ENCODE data around the gene C1QTNF9B.
A peak's percentile ranks its signal among the peaks of the same experiment; 100 is the strongest.
"Not testable (repeated sequence)": the region's sequence is repeated elsewhere in the genome, so short reads cannot be mapped to it uniquely, and the experiment has no call there.

The C1QTNF9B gene

DNA sequence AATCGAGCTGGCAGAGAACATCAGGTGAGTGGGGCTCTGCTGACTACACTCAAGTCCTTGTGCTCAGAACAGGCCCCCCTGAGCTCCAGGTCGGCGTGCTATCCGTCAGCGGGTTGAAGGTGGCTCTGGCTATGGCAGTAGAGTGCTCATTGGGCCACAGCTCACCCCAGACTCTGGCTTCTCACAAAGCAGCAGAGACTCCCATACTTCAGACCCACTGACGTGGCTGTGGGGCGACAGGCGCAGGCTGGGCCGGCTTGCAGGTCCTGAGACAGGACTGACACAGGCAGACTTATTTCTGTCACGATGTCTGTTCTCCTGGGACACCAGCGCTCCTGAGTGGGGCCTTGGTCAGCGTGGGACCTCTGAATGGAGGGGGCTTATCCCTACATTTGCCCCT, 2.6 kb downstream of the C1QTNF9B start:
- DNase-seq (ENCODE audit: low read depth) = not testable (repeated sequence)

DNA sequence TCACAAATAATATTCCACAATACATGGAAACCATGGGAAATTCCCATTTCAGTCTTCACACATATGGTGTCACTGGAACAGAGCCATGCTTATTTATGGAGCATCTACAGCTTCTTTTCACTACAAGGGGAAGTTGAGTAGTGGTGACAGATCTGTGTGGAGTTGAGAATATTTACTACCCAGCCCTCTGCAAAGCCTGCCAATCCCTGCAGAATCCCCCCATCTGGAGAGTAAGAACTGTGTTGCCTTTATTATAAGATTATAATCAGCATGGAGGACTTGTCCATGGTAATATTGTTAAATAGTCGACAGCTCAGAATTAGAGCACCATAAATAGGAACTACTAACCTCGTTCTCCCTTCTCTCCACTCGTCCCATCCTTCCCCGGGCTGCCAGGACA, 3.5 kb downstream of the C1QTNF9B start:
- DNase-seq (ENCODE audit: low read depth) = not testable (repeated sequence)

DNA sequence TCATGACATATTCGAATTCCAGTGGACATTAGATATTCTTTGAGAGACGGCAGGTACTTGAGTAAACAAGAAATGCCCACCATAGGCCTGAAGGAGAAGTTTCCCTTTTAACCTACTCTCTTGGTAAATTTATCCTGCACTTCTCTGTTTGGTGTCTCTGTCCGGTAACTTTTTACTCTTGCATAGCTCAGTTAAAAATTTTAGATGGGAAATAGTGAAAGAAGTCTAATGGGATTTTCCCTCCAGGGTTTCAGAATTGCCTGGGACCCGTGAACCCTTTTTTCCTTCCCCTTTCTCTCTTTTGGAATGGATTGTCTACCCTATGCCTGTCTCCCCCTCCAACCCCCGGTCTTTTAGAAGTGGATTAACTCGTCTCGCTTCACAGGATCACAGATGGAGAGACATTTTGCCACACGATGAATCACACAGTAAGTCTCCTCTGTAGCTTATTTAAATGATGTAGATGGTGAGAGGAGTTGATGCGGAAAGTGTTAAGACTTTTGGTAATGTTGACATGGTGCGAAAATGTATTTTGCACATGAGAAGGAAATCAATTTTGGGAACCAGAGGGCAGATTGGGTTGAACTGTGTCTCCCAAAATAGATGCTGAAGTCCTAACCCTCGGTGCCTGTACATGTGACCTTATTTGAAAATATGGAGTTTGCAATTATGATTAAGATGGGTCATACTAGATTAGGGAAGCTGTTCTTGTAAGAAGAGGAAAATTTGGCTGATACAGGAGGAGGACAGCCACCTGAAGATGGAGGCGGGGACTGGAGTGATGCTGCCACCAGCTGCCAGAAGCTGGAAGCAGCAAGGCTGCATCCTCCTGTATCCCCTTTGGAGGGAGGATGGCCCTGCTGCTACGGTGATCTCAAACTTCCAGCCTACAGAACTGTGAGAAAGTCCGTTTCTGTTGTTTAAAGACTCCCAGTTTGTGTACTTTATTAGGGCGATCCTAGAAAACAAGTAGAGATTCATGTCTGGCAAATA, 7.4 kb downstream of the C1QTNF9B start:
- no peak for DNase-seq (ENCODE audit: low read depth)

DNA sequence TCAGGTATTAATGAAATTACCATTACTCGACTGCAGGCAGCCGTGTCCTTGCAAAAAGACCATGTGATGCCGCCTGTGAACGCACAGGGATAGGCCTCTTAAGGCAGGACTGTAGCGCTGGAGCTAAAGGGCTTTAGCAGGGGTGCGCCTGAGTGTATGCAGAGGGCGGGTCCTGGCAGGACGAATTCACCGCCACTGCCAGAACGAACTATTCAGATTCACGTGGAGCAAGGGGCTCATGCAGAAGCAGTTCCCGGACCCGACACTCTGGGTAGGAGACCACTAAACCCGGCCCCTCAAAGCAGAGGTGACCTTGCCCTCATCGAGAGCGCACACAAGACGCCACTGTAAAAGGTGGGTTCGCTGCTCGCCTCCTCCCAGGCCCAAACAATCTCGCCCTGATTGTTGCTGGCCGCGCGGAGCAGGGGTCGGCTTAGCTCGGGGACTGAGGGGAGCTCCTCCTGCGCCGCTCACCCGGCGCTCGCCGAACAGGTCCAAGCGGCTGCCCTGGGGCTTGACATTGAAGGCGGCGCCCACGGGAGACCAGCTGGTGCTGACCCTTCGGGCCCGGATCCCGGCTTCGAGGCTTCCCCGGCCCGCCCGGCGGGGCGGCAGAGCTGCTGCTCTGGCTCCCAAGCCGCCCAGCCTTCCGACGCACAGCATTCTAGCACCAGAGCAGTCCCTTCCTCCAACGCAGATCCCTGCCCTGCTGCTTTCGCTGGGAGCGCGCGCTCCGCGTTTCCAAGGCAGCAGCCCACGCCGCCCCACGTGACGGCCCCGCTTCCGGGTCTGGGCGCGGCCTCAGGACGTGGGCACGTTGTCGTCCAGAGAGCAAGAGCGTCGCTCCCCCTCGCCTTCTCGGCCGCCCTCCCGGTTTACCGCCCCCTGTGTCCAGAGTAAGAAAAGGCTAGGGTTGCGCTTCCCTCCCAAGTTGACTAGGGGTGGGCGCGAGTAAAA, 8.4 kb downstream of the C1QTNF9B start, which contains the start of gene MIPEP:
Gene MIPEP, minus strand, starts transcription at position 743 of the 957 bp plus-strand sequence. Its CDS starts 80 bp downstream, at position 663.
- peak; percentile 89 for DNase-seq (ENCODE audit: low read depth)

DNA sequence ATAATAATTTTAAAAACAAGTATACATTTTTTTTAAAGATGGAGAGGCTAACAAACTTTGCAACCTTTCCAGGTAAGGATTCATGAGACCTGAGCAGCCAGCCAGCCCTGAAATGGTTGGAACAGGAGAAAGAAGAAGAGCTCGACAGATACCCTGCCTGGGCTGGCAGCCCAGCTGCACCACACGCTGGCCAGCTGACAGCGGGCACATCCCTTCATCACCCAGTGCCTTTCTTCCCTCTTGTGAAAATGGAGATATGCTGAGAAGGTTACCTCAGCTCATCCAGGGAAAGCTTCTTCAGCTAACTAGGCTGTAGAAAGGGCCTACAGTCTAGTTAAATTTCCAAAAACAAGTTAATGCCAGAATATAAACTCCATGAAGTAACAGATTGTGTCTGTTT, 12.9 kb downstream of the C1QTNF9B start:
- DNase-seq (ENCODE audit: low read depth) = not testable (repeated sequence)

DNA sequence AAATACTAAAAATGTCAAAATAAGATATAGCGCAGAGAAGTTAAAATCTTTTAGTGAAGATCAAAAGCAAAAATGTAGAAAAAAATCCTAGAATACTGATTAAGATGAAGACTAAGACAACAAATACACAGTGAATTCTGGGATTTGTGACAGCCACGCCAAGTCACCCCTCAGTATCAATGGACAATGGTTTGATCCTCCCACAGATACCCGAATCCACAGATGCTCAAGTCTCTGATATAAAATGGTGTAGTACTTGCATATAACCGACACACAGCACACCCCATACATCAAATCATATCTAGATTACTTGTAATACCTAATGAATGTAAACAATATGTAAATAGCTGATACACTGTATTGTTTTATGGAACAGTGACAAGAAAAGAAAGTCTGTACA, 14.0 kb downstream of the C1QTNF9B start:
- DNase-seq (ENCODE audit: low read depth) = no peak

DNA sequence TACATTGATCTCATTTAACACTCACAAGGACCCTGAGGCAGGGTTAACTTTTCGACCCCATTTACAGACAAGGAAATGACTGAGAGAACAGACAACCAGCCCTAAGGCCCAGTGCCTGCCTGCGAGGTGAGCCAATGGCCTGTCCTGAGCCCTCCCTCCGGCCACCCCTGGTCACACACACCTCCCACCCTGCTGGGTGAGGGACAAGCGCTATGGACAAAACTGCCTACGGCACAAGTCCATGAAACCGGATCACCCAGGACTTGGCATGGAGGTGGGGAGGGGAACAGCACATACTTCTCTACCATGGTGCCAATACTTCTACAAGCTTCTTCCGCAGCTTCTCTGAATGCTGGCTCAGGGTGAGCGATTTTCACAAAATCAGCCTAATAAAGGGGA, 15.9 kb downstream of the C1QTNF9B start:
- not testable (repeated sequence) for DNase-seq (ENCODE audit: low read depth)

DNA sequence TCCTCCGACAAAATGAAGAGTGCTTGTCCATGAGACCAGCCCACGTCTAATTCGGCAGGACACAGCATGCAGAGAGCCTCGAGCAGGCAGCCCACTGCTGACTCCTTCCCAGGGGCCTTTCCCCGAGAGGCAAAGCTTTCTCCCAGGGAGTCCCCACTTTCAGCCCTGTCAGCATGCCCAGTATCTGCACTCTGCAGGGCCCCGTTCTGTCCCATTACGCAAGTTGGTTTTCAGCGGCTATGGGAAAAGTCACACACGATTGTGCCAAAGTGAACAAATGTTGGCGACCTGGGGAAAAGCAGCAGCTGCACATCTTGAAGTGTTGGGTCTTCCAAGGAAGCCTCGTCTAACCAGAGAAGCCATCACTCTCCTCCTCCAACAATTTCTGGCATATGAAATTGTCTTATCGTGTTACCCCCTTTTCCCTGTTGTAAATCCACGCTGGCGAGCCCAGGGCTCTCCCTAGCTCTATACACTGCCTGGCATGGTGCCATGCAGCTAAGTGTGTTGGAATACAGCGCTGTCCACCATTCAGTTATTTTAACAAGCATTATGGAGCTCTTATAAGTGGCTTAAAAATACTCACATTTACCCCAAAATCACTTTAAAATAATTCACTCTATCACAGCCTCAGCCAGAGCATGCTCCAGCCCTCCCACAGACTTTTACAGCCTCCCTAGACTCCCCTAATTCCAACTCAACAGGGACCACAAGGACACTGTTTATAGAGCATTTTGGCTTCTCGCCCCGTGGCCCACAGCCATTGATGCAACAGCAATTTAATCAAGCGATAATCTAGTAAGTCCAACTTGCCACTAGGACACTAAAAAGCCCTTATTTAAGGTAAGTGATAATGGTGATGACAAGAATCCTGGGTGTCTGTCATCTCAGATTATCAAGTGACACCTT, 16.6 kb downstream of the C1QTNF9B start:
- not testable (repeated sequence) for DNase-seq (ENCODE audit: low read depth)

DNA sequence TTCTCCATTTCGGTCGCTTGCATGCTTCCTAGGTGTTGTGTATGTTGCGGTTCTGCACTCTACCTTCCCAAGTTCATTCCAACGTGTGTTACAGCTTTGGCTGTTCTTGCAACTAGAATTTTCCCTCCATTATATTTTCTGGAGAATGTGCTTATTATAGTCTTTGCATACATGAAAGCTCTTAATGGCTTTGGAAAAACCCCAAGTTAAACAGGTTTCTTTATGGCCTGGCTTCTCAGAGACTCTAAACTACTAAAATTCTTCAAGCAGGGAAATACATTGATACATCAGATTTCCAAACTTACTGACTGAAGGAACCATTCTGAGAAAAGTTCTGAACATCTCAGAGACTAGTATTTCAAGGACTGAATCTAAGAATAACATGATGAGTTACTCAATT, 20.0 kb downstream of the C1QTNF9B start:
- no peak for DNase-seq (ENCODE audit: low read depth)

DNA sequence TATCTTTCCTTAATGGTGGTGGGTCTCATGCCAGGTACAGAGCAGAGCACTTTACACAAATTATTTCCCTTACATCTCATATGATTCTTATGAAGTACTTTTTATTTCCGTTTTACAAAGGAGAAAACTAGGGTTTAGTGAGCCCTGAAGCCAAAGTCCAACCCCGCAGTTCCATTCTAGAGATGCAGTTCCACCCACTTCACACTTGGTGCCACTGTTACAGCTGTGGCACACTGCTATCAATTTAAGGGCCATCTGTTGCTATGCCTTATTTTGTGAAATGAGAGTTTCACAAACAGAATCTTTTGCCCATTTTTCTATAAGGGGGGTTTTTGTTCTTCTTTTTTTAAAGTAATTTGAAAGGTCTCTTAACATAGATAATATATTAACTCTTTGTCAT, 21.0 kb downstream of the C1QTNF9B start:
- DNase-seq (ENCODE audit: low read depth) = no peak

DNA sequence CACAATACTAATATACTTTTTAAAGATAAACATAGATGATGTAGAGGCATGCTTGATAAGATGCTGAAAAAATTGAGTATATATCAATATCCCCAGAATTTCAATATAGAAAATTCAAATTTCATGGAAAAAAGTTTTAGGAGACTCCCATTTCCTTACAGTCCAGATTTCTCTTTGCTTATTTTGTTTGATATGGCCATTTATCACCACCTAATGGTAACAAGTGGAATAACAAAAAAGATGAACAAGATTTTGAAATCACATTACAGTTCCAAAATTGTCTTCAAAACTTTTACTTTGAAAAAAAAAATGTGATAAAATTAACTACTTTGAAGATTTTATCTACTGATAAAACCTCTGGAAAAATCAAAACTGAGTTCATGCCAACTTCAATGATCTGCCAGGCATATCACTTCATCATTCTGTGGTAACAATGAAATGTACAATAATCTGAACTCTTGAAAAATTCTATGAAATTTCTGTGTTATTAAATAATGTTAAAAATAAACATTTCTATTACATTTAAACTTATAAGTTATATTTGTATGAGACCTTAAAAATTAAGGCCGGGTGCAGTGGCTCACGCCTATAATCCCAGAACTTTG, 25.6 kb downstream of the C1QTNF9B start:
- peak; percentile 32 for DNase-seq (ENCODE audit: low read depth)

DNA sequence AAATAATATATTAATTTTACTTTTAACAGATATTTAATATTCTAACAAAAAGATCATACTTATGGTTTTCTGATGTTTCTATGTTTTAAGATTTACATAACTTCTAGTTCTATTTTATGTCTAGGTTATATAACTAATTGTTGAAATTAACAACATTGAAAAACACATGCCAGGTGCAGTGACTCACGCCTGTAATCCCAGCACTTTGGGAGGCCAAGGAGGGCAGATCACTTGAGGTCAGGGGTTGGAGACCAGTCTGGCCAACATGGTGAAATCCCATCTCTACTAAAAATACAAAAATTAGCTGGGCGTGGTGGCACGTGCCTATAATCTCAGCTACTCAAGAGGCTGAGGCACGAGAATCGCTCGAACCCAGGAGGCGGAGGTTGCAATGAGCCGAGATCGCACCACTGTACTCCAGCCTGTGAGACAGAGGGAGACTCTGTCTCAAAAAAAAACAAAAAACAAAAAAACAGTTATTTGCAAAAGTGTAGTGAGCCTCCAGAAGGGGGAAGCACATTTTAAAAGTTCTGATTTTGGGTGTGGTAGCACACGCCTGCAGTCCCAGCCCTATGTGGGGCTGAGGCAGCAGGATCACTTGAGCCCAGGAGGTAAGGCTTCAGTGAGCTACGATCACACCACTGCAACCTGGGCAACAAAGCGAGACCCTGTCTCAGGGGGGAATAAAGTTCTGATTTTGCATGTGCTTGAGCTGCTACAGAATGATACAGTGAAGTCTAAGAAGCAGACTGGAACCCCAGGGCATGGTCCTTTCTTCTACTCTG, 26.8 kb downstream of the C1QTNF9B start:
- no peak for DNase-seq (ENCODE audit: low read depth)

DNA sequence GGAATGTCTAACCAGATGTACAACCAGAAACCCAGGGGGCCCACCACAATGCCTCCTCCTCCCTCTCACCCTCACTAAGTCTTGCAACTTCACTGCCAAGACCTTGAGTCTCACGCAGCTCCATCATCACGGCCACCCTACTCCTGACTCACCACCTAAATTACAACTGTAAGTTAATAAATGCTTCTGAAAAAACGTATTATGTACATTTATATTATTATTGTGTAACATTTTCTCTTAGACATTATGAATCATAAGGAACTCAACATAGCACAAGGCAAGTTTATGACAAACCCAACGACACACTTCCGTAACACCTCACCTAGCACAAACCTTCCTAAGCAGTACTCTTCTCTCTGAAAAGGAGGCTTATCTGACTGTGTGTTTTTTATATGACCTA, 28.8 kb downstream of the C1QTNF9B start:
- DNase-seq (ENCODE audit: low read depth) = peak; percentile 40

DNA sequence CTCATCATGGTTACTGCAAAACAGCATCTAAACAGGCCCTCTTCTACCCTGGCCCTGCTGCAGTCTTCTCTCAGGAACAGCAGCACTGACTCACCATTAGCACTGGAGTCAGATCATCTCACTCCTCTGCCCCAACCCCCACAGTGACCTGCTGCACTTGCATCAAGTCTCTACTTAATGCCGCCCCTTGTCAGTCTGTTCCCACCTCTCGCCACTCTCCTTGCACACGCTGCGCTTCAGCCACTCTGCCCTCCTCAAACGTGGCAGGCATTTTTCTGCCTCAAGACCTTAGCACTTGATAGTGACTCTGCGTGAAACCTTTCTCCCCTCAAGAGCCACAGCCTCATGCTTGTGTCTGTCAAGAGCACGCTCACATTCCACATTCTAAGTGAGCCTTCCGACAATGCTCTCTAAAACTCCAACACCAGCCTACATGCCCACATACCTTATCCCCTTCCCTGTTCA, 30.2 kb downstream of the C1QTNF9B start:
- no peak for DNase-seq (ENCODE audit: low read depth)

DNA sequence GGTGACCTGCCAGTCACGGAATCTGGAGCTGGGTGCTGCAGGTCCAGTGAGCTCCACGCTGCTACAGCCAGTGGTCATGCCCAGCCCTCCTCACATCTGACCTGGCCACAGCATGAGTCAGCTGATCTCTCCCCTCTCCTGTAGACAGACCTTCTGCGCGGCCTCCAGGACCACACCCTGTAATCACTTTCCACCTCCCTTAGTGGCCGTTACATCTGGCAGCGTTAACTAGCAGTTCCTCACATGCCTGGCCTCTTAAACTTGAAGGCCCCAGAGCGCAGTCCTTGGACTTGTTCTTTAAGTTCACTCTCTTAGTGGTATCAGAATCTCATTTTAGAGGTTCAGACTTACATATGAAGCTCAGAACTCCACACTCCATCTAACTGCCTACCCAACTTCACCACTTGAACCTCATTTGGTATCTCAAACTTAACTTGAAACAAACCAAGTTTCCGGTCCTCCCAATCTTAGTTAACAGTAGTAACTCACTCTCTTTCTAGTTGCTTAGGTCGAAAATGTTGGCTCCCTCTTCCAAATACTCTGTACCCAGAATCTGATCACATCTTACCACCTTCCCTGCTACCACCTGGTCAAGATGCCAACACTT, 30.8 kb downstream of the C1QTNF9B start:
- no peak for DNase-seq (ENCODE audit: low read depth)

DNA sequence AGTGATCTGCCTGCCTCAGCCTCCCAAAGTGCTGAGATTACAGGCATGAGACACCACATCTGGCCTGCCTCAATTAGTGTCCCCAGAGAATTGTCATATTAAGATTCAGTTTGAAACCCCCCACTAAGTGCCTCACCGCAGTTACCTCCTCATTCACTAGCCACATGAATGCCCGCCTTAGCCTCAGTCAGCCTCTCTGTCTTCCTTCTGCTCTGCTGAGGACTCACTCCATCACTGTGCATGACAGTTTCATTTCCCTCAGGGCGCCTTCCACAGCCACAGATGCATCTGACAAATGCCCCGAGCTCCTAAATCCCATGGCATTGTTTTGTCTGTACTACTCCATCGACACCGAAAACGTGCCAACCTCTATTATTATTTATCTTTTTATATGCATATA, 31.4 kb downstream of the C1QTNF9B start:
- DNase-seq (ENCODE audit: low read depth) = no peak

DNA sequence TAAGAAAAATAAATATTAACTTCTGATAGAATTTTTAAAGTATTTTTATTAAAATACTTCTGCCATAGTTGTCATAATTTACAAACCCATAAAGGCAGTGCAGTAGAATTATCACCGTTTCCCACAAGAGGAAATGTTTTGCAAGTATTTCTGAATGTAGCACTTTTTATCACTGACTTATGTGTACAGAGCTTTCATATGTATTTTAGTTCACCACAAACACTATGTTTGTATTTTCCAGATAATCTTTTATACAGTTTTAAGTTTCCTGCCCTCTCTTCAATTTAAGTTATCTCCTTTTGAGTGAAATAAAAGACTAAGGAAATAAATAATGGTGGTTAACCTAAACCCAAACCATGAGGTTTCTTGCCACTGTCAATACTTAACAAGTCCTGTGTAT, 32.3 kb downstream of the C1QTNF9B start:
- no peak for DNase-seq (ENCODE audit: low read depth)

DNA sequence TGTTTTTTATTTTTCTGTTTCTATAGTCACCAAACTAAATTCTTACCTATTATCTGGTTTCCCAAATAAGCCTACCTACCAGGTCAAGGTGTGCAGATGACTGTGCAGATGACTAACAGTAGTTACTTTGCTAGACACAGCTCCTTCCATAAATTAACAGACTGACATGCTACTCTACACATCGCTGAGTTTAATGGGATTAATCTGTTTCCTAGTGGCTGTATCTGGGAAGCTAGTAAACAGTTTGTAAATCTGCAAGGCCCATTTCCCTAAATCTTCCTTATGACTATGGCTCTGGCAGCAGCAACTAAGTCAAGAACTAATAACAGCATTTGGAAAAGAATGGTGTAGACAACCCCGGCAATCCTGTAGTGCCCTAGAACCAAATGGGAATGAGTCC, 36.0 kb downstream of the C1QTNF9B start:
- no peak for DNase-seq (ENCODE audit: low read depth)

DNA sequence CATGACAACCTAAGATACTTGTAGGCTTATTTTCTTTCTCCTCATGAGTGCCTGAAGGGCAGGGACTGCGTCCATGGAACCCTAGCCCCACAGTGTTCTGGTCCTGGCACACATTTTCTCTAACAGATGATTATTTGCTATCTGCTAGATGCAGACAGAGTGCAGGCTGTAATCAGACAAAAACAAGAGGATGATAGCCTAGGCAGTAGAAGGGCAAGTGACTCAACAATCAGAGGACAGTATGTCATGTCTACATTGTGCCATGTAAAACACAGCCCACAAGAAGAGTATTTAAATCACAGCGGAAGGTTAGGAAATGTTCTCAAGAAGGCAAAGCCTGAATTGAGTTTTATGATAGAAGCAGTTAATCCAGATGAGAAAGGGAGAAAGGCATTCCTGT, 37.4 kb downstream of the C1QTNF9B start:
- no peak for DNase-seq (ENCODE audit: low read depth)

DNA sequence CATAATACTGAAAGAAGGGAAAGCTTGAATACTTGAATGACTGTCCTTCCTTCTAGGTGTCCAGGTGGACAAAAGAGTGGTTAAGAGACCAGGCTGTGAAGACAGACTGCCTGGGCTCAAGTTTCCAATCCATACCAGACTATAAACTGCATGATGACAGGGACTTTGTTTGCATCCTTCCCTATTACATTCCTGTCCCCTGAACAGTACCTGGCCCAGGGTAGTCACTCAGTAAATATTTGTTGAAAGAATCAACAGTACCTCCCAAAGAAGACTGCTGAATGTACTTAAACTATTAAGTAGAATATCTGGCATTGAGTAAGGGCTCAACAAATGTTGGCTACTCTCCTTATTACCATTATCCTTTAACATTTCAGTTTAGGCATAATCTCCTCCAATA, 37.8 kb downstream of the C1QTNF9B start:
- DNase-seq (ENCODE audit: low read depth) = no peak

All from GM04504 (cell line).